ENCODE data around the gene ZFYVE28. TPM values are rescaled to one million over a fixed set of nuclear protein-coding genes. Genes with fewer than 3 reads are reported as not detected.
A peak's percentile ranks its signal among the peaks of the same experiment; 100 is the strongest.

ZFYVE28 gene
- total RNA-seq, 3 donors from 2014 or later (not counting 1 experiment from before 2014, with no cell fraction given): 85.4 to 107 (median 104) TPM

- Histone ChIP-seq H3K27ac (ENCODE audit: low read length) (no peak overlapping the region), H3K4me3 (ENCODE audit: low read length) (no peak overlapping the region), H3K27me3 (ENCODE audit: control insufficient read depth, insufficient read depth, low read length) (no peaks in the 10 kb centered on the region), H3K4me1 (ENCODE audit: control insufficient read depth, insufficient read depth, low read length) (no peaks in the 10 kb centered on the region), H3K9me3 (ENCODE audit: control insufficient read depth, insufficient read depth, low read length) (no peaks in the 10 kb centered on the region), H3K36me3 (ENCODE audit: control insufficient read depth, insufficient read depth, low read length) (peaks cover 3% of the 10 kb centered on the region)
- Mint-ChIP-seq H3K27ac (peak overlapping the region in 1 of 2 donors; percentile 37), H3K4me3 (no peak overlapping the region), H3K36me3 (no peaks in the 10 kb centered on the region), H3K4me1 (peaks cover 7 to 8% of the 10 kb centered on the region in 2 donors), H3K9me3 (no peaks in the 10 kb centered on the region), H3K27me3 (ENCODE audit: low read depth in 2 of 2) (no peaks in the 10 kb centered on the region)
- intact Hi-C loops (cut with micrococcal nuclease): loop anchor here (1.0 kb wide), 3 partner anchors 134 to 243 kb away; no protein-coding TSS in a partner anchor
- ATAC-seq (peak; percentile 91 to 99 (median 97)), DNase-seq (peak; percentile 70 to 90)
- WGBS (ENCODE audit: insufficient coverage): 16% methylated on average over 10 of the region's 10 CpGs
- TF ChIP-seq CTCF (IDR thresholded peaks at IDR 0.05): peak; percentile 88
These were observed 198.3 kb downstream of the ZFYVE28 start for GRCh38 chr4:2220016-2220630.

Other genes with a start within 250 kb of the ZFYVE28 start
- 10 to 100 TPM; 38.0 to 50.3 (median 49.4) TPM for gene HAUS3, start 176.5 kb downstream of the ZFYVE28 start, total RNA-seq
- gene POLN, start 176.5 kb downstream of the ZFYVE28 start, total RNA-seq: 1 to 10 TPM; 2.6 to 6.9 (median 3.3) TPM
- gene MXD4, start 156.5 kb downstream of the ZFYVE28 start, total RNA-seq: 100 to 1,000 TPM; 141 to 172 (median 166) TPM
- gene CFAP99, start 310 bp upstream of the ZFYVE28 start, total RNA-seq: not detected
- gene RNF4, start 50.5 kb upstream of the ZFYVE28 start, total RNA-seq: 100 to 1,000 TPM; 103 to 130 (median 123) TPM
- 10 to 100 TPM; 39.4 to 49.3 (median 48.1) TPM for gene FAM193A, start 118.0 kb upstream of the ZFYVE28 start, total RNA-seq

Data from natural killer cell (primary cell).